NT2/D1 (cell line): ENCODE measurements around the gene KSR1.

ENCODE experiments used
- DNase-seq: peaks from one replicate; pipeline ENCODE4 v3.0.0-alpha.2; 2011; ENCODE audit warnings: low read depth, low spot score
- H3K27me3 ChIP-seq: 2 replicates; pipeline ENCODE4 v1.6.0; 2011; ENCODE audit warnings: mild to moderate bottlenecking; ENCODE audit not compliant: insufficient read length, insufficient read depth
- H3K36me3 ChIP-seq: 2 replicates; pipeline ENCODE4 v1.6.1; 2011; ENCODE audit warnings: mild to moderate bottlenecking, low read length, mixed read lengths; ENCODE audit not compliant: insufficient read depth, insufficient read length
- H3K4me1 ChIP-seq: 2 replicates; pipeline ENCODE4 v1.5.1; 2011; ENCODE audit not compliant: insufficient read depth, insufficient read length
- H3K4me3 ChIP-seq: 2 replicates; pipeline ENCODE4 v1.5.1; 2011; ENCODE audit warnings: low read depth; ENCODE audit not compliant: insufficient read length
- H3K9ac ChIP-seq: 2 replicates; pipeline ENCODE4 v1.6.0; 2011; ENCODE audit warnings: low read depth; ENCODE audit not compliant: insufficient read length
- H3K9me3 ChIP-seq: 2 replicates; pipeline ENCODE4 v1.5.1; 2011; ENCODE audit warnings: mild to moderate bottlenecking, low read length; ENCODE audit not compliant: insufficient read depth
- SUZ12 ChIP-seq: IDR thresholded peaks from 2 replicates; pipeline ENCODE4 v1.6.1; 2011; ENCODE audit not compliant: insufficient read length, insufficient read depth; ENCODE audit errors: extremely low read depth
- YY1 ChIP-seq: IDR thresholded peaks from 2 replicates; pipeline ENCODE4 v1.6.1; 2011; ENCODE audit not compliant: insufficient read length, insufficient read depth
- ZNF274 ChIP-seq: IDR thresholded peaks from 2 replicates; pipeline ENCODE4 v1.6.1; 2011; ENCODE audit warnings: mild to moderate bottlenecking, low read depth, low read length

The KSR1 gene

DNA sequence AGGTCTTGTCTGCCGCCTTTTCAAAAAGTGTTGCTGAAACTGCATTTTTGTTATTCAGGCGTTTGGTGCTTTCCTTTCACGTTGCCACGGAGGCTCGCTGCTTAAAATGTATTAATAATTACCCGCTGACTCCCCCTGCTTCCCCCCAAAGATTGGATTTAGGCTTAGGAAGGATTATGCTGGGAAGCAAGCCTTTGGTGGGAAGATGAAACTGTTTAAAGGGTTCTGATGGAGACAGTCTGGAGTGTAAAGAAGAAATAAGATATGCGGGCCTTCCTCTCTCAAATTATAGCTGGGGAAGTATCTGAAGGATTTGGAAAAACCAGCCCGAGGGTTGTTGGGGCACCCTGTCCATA is 1.1 kb downstream of the KSR1 start:
- peaks cover 25% of the 10 kb centered on the region for H3K27me3 ChIP-seq
- no peaks in the 10 kb centered on the region for H3K9me3 ChIP-seq
- no peak for TF ChIP-seq ZNF274
- TF ChIP-seq YY1 = no peak
- no peak for TF ChIP-seq SUZ12
- peak overlapping the region; percentile 76 for H3K9ac ChIP-seq
- DNase-seq = no peak
- H3K4me3 ChIP-seq = peak overlapping the region; percentile 70
- peaks cover 14% of the 10 kb centered on the region for H3K4me1 ChIP-seq
- H3K36me3 ChIP-seq = peaks cover 12% of the 10 kb centered on the region

DNA sequence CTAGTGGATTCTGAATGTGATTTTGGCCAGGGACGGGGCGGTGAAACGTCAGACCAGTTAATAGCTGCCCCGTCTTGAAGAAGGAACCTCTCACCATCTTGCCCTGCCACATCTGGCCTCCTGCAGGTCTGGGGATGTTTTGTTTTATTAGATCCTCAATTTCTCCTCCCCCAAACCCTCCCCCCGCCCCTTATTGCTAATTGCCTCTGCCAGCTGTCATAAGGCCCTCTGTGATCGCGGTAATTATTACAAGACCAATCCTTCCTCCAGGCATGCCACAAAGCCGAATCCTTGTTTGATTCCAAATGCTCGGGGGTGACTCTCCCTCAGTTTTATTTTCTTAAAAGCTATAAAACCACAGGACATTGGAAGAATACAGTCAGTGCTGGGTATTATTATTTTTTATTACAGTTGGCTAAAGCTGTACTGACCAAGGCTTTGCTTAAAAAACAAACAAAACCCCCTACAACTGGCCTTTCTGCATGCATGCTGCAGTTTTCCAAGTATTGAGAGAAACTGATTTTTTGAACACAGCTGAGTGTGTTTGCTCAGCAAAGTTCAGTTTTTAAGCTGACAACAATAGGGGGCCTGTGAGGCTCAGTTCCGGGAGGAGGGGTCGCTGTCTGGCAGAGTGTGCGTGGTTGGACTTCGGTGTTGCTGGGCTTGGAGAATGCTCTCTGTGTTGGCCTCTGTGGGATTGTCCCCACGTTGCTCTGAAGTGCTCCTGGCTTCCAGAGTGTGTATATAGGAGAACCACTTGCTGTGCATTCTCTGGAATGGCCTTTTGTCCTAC is 1.7 kb downstream of the KSR1 start:
- peak overlapping the region; percentile 76 for H3K9ac ChIP-seq
- H3K4me1 ChIP-seq = peaks cover 14% of the 10 kb centered on the region
- H3K9me3 ChIP-seq = no peaks in the 10 kb centered on the region
- H3K36me3 ChIP-seq = peaks cover 12% of the 10 kb centered on the region
- no peak for DNase-seq
- TF ChIP-seq YY1 (no peak), ZNF274 (no peak), SUZ12 (no peak)
- peak overlapping the region; percentile 70 for H3K4me3 ChIP-seq
- peaks cover 25% of the 10 kb centered on the region for H3K27me3 ChIP-seq

DNA sequence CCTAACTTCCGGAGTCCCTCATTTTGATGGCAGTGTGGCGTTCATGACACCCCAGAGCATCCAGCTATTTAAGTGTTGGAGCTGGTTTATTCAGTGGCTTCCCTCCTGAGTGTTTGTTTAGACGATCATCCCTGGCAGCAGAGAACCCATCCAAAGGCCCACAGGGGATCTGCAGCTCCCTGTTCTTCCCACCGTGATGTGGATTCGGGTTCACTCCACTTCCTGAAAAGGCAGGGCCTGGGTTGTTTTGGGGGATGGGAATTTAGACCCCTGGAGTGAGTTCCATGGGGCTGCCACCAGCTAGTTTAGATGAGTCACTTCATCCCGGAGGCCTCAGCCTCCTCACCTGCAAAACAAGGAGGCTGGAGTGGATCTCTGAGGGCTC is 2.3 kb downstream of the KSR1 start:
- H3K4me1 ChIP-seq = peaks cover 14% of the 10 kb centered on the region

DNA sequence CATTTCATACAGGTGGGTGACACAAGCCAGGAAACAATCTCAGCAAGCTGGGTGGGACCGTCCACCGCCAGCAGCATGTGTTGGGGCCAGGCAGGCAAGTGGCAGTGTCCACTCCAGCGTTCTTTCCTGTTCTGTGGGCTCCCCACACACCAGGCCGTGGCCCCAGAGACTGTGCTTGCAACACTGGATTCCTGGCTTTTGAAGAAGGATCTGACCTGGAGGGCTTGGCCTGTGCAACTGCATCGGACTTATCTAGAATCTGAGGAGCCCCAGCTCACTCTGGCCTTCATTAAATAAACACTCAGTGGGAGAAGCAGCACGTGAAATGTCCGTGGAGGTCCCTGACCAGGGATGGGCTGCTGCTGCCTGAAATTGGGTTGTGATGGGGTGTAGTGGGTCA is 3.2 kb downstream of the KSR1 start:
- Histone ChIP-seq H3K9me3 (no peaks in the 10 kb centered on the region), H3K4me3 (no peak overlapping the region), H3K9ac (no peak overlapping the region), H3K4me1 (peaks cover 14% of the 10 kb centered on the region), H3K36me3 (peaks cover 12% of the 10 kb centered on the region), H3K27me3 (peaks cover 22% of the 10 kb centered on the region)
- TF ChIP-seq ZNF274 (no peak), YY1 (no peak), SUZ12 (no peak)
- DNase-seq = no peak

More for the DNA sequence above, 2.3 kb downstream of the KSR1 start:
- Histone ChIP-seq H3K36me3 (peaks cover 12% of the 10 kb centered on the region), H3K4me3 (peak overlapping the region; percentile 70), H3K9me3 (no peaks in the 10 kb centered on the region), H3K27me3 (peaks cover 25% of the 10 kb centered on the region), H3K9ac (peak overlapping the region; percentile 64)
- no peak for DNase-seq
- TF ChIP-seq SUZ12 = no peak
- no peak for TF ChIP-seq ZNF274
- no peak for TF ChIP-seq YY1

GRCh38 chr17:27460196-27460725 is 4.0 kb downstream of the KSR1 start:
- no peaks in the 10 kb centered on the region for H3K9me3 ChIP-seq
- DNase-seq = no peak
- no peak overlapping the region for H3K9ac ChIP-seq
- H3K4me1 ChIP-seq = peaks cover 14% of the 10 kb centered on the region
- no peak for TF ChIP-seq SUZ12
- no peak for TF ChIP-seq ZNF274
- TF ChIP-seq YY1 = no peak
- H3K4me3 ChIP-seq = no peak overlapping the region
- peaks cover 15% of the 10 kb centered on the region for H3K27me3 ChIP-seq
- H3K36me3 ChIP-seq = peaks cover 12% of the 10 kb centered on the region

- DNase-seq = no peak
- Histone ChIP-seq H3K4me1 (peaks cover 15% of the 10 kb centered on the region), H3K4me3 (no peak overlapping the region), H3K9ac (peak overlapping the region; percentile 43), H3K27me3 (peaks cover 11% of the 10 kb centered on the region), H3K36me3 (peaks cover 12% of the 10 kb centered on the region), H3K9me3 (no peaks in the 10 kb centered on the region)
- no peak for TF ChIP-seq SUZ12
- no peak for TF ChIP-seq ZNF274
- TF ChIP-seq YY1 = no peak
Observed at GRCh38 chr17:27461192-27461859, 5.1 kb downstream of the KSR1 start.

DNA sequence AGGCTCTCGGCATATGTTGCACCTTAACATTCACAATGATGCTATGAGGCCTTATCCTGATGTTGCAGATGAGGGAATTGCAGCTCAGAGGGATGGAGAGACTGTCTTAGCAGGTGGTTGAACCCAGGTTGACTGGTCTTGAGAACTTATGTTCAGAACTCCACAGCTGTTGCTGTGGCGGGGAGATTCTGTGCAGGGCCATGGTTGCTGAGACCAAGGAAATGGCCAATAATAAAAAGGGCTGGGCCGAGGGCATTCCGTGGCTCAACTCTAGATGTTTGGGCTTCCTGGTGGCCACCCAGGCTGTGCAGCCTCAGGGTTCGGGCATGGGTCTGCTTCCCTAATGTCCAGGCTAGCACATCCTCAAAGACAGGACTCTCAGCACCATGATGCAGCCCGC is 5.9 kb downstream of the KSR1 start:
- no peak for DNase-seq
- H3K9ac ChIP-seq = no peak overlapping the region
- peaks cover 7% of the 10 kb centered on the region for H3K27me3 ChIP-seq
- no peak for TF ChIP-seq YY1
- no peak for TF ChIP-seq SUZ12
- no peak for TF ChIP-seq ZNF274
- peaks cover 12% of the 10 kb centered on the region for H3K36me3 ChIP-seq
- peaks cover 16% of the 10 kb centered on the region for H3K4me1 ChIP-seq
- no peak overlapping the region for H3K4me3 ChIP-seq
- H3K9me3 ChIP-seq = no peaks in the 10 kb centered on the region
